IMR-90 (cell line): ENCODE measurements around the gene RPEL1. TPM values are rescaled to one million over a fixed set of nuclear protein-coding genes. Genes with fewer than 3 reads are reported as not detected.

Source experiments
- ATAC-seq: fragments of 200-7000 bp; cut with Tn5 transposase; 2 replicates; pipeline ENCODE4 v1.9.1; 2020; ENCODE audit warnings: low read depth, mild to moderate bottlenecking, moderate library complexity
- BruUV-seq: library from RNA; stranded (reverse); fragments of 400-500 nt; replicated peaks from 2 replicates; lab custom pipeline; 2021; lab: Mats Ljungman, UMichigan
- CTCF ChIA-PET: fragments of 300-600 bp; formaldehyde crosslinking; extraction: SDS; loops from one replicate; lab custom pipeline; 2021; ENCODE audit warnings: antibody characterized with exemption; lab: Yijun Ruan, JAX
- POLR2A ChIA-PET: fragments of 300-600 bp; sonication (Branson Sonifier 250); formaldehyde crosslinking; loops from one replicate; lab custom pipeline; 2022; ENCODE audit warnings: antibody characterized with exemption; ENCODE audit not compliant: unreplicated experiment; lab: Charles Lee
- DNase-seq: peaks from one replicate; pipeline ENCODE4 v3.0.0; 2013
- H2AFZ ChIP-seq: replicated peaks from 2 replicates; pipeline ENCODE3; 2013; ENCODE audit warnings: low read length, mild to moderate bottlenecking; ENCODE audit not compliant: poor library complexity
- H2AK5ac ChIP-seq: 2 replicates; pipeline ENCODE4 v1.6.1; 2013; ENCODE audit warnings: low read depth, low read length, inconsistent platforms
- H2AK9ac ChIP-seq: replicated peaks from 2 replicates; pipeline ENCODE3; 2013; ENCODE audit warnings: mild to moderate bottlenecking, low read depth, low read length, moderate library complexity; ENCODE audit not compliant: poor library complexity
- H2BK120ac ChIP-seq: 2 replicates; pipeline ENCODE4 v1.6.1; 2013; ENCODE audit warnings: low read depth, low read length, inconsistent platforms
- H2BK15ac ChIP-seq: 3 replicates; pipeline ENCODE4 v1.6.1; 2013; ENCODE audit warnings: low read depth, low read length, inconsistent platforms
- H2BK20ac ChIP-seq: 2 replicates; pipeline ENCODE4 v1.6.1; 2013; ENCODE audit warnings: low read depth, mild to moderate bottlenecking, inconsistent platforms, low read length, moderate library complexity
- H2BK5ac ChIP-seq: 2 replicates; pipeline ENCODE4 v1.6.1; 2013; ENCODE audit warnings: mild to moderate bottlenecking, low read depth, low read length, inconsistent platforms; ENCODE audit not compliant: poor library complexity, severe bottlenecking
- H3K14ac ChIP-seq: replicated peaks from 2 replicates; pipeline ENCODE4 v1.6.1; 2013; ENCODE audit warnings: low read depth, low read length, inconsistent platforms
- H3K18ac ChIP-seq: 2 replicates; pipeline ENCODE4 v1.6.1; 2013; ENCODE audit warnings: low read depth, low read length, control low read depth
- H3K23ac ChIP-seq: 2 replicates; pipeline ENCODE4 v1.6.1; 2013; ENCODE audit warnings: low read depth, low read length, inconsistent platforms
- H3K27ac ChIP-seq: 2 replicates; pipeline ENCODE4 v1.5.1; 2013; ENCODE audit warnings: mild to moderate bottlenecking, control low read depth, low read length; ENCODE audit not compliant: insufficient read depth
- H3K27me3 ChIP-seq: 2 replicates; pipeline ENCODE4 v1.6.1; 2013; ENCODE audit warnings: low read length; ENCODE audit not compliant: control insufficient read depth, insufficient read depth
- H3K36me3 ChIP-seq: 2 replicates; pipeline ENCODE4 v1.6.1; 2013; ENCODE audit warnings: low read length, mixed read lengths; ENCODE audit not compliant: control insufficient read depth, insufficient read depth
- H3K4ac ChIP-seq: 2 replicates; pipeline ENCODE4 v1.6.1; 2013; ENCODE audit warnings: low read depth, low read length, inconsistent platforms
- H3K4me1 ChIP-seq: 2 replicates; pipeline ENCODE4 v1.6.1; 2013; ENCODE audit warnings: low read length, mixed read lengths; ENCODE audit not compliant: control insufficient read depth, insufficient read depth
- H3K4me2 ChIP-seq: 2 replicates; pipeline ENCODE4 v1.6.1; 2013; ENCODE audit warnings: low read depth, mild to moderate bottlenecking, control low read depth, low read length, moderate library complexity
- H3K4me3 ChIP-seq: 2 replicates; pipeline ENCODE4 v1.5.1; 2013; ENCODE audit warnings: low read depth, mild to moderate bottlenecking, control low read depth, low read length, moderate library complexity; ENCODE audit not compliant: insufficient read depth
- H3K56ac ChIP-seq: 2 replicates; pipeline ENCODE4 v1.6.1; 2013; ENCODE audit warnings: low read length, inconsistent platforms; ENCODE audit not compliant: insufficient read depth; ENCODE audit errors: extremely low read depth
- H3K79me1 ChIP-seq, 2 experiments: 2 replicates each; pipeline ENCODE4 v1.6.1; 2013; ENCODE audit warnings: low read length in 2 of 2, inconsistent platforms in 1 of 2, low read depth in 1 of 2
- H3K9ac ChIP-seq: 2 replicates; pipeline ENCODE4 v1.6.1; 2013; ENCODE audit warnings: low read depth, low read length, control low read depth
- H3K9me1 ChIP-seq: 2 replicates; pipeline ENCODE4 v1.6.1; 2013; ENCODE audit warnings: low read length, inconsistent platforms; ENCODE audit not compliant: insufficient read depth
- H3K9me3 ChIP-seq: 2 replicates; pipeline ENCODE4 v1.6.1; 2013; ENCODE audit warnings: low read length; ENCODE audit not compliant: control insufficient read depth, insufficient read depth
- H4K20me1 ChIP-seq: 2 replicates; pipeline ENCODE4 v1.6.1; 2013; ENCODE audit warnings: low read length, inconsistent platforms; ENCODE audit not compliant: insufficient read depth
- H4K5ac ChIP-seq: 2 replicates; pipeline ENCODE4 v1.6.1; 2013; ENCODE audit warnings: mild to moderate bottlenecking, low read depth, low read length, control low read depth
- H4K8ac ChIP-seq, 2 experiments: 2 replicates each; pipeline ENCODE4 v1.6.1; 2013; ENCODE audit warnings: low read depth in 2 of 2, low read length in 2 of 2, control low read depth in 1 of 2, inconsistent platforms in 1 of 2
- H4K91ac ChIP-seq: 2 replicates; pipeline ENCODE4 v1.6.1; 2013; ENCODE audit warnings: low read depth, low read length, inconsistent platforms; ENCODE audit not compliant: insufficient read depth
- BHLHE40 ChIP-seq: fragments of 150-350 bp; IDR thresholded peaks from 2 replicates; pipeline ENCODE4 v1.6.1; 2016; ENCODE audit warnings: mild to moderate bottlenecking, low read depth, low read length
- MAFK ChIP-seq: IDR thresholded peaks from 2 replicates; pipeline ENCODE4 v1.6.1; 2012; ENCODE audit warnings: low read depth, low read length, improper control_type of control experiment
- MAZ ChIP-seq: IDR thresholded peaks from 2 replicates; pipeline ENCODE4 v1.6.1; 2012; ENCODE audit warnings: low read depth, mild to moderate bottlenecking, low read length, improper control_type of control experiment, moderate library complexity, borderline replicate concordance
- RCOR1 ChIP-seq: IDR thresholded peaks from 2 replicates; pipeline ENCODE4 v1.6.1; 2012; ENCODE audit warnings: mild to moderate bottlenecking, low read length, improper control_type of control experiment; ENCODE audit not compliant: insufficient replicate concordance
- RFX5 ChIP-seq: IDR thresholded peaks from 2 replicates; pipeline ENCODE4 v1.8.0; 2012; ENCODE audit warnings: low read depth, mild to moderate bottlenecking, low read length, moderate library complexity
- SMC3 ChIP-seq: fragments of 150-350 bp; IDR thresholded peaks from 2 replicates; pipeline ENCODE4 v1.6.1; 2016; ENCODE audit warnings: low read depth, mild to moderate bottlenecking, antibody characterized with exemption, low read length, moderate library complexity
- WGBS, 2 experiments: methylation state at CpG; one replicate each; pipeline versions ENCODE4 v1.1.5 to v1.1.7; 2013; ENCODE audit warnings: missing lambda C conversion rate in 2 of 2; ENCODE audit not compliant: insufficient read length in 1 of 2; ENCODE audit errors: extremely low coverage in 2 of 2; 5-methylcytosine and 5-hydroxymethylcytosine counted together
- dilution Hi-C: fragments of 300-500 bp; cut with HindIII; formaldehyde crosslinking; loops from one replicate; pipeline ENCODE4 v1.14.3; 2018; ENCODE audit warnings: low sequenced_read_pairs; ENCODE audit not compliant: unreplicated experiment
- in situ Hi-C: fragments of 300-500 bp; cut with MboI; formaldehyde crosslinking; loops from 3 replicates; pipeline ENCODE4 v1.14.3; 2019; ENCODE audit warnings: low sequenced_read_pairs, inconsistent platforms, mixed read lengths
- intact Hi-C: fragments of 100-400 bp; cut with micrococcal nuclease; formaldehyde crosslinking; loops from 2 replicates; pipeline ENCODE4 v1.10.0; 2022
- polyA plus RNA-seq, 3 experiments: library from polyadenylated mRNA; depleted of rRNA; stranded (reverse); fragments of >200 nt; gene quantifications; 2 replicates each; pipeline ENCODE4 v1.2.3, GENCODE V29; 2012; ENCODE audit warnings: low replicate concordance in 1 of 3
- total RNA-seq: library from RNA; depleted of rRNA; stranded (reverse); fragments of >200 nt; gene quantifications from 2 replicates; pipeline ENCODE4 v1.2.3, GENCODE V29; 2012
- TF ChIP-seq, protein P1 (sequence below): fragments of 150-350 bp; IDR thresholded peaks from 2 replicates; pipeline ENCODE4 v1.6.1; 2016; ENCODE audit warnings: low read depth, mild to moderate bottlenecking, low read length, moderate library complexity, borderline replicate concordance

RPEL1 gene
- total and polyA plus RNA-seq, 2 of the 4 experiments (the other 2 are of a cell fraction), result under 0.01 to 0.26 TPM

GRCh38 chr10:103277713-103278536, 32.2 kb downstream of the RPEL1 start:
- H4K20me1 ChIP-seq, result peaks cover 25% of the 10 kb centered on the region
- H2BK5ac ChIP-seq, result no peak overlapping the region
- peak overlapping the region; percentile 92 for H2AFZ ChIP-seq
- no peak for ATAC-seq
- no peak for DNase-seq
- in situ Hi-C loops (no loop called here), intact Hi-C loops (no loop called here), dilution Hi-C loops (no loop called here)
- no TSS peak for BruUV-seq
- CTCF ChIA-PET, result interaction anchor here (1.1 to 1.3 kb wide), 2 partner anchors 56 to 174 kb away, joined by 3 to 6 read pairs; no protein-coding TSS in a partner anchor
- no peak overlapping the region for H4K8ac ChIP-seq
- no peak overlapping the region for H3K27ac ChIP-seq
- no peak for TF ChIP-seq SMC3
- TF ChIP-seq BHLHE40, result no peak
- TF ChIP-seq, protein P1, sequence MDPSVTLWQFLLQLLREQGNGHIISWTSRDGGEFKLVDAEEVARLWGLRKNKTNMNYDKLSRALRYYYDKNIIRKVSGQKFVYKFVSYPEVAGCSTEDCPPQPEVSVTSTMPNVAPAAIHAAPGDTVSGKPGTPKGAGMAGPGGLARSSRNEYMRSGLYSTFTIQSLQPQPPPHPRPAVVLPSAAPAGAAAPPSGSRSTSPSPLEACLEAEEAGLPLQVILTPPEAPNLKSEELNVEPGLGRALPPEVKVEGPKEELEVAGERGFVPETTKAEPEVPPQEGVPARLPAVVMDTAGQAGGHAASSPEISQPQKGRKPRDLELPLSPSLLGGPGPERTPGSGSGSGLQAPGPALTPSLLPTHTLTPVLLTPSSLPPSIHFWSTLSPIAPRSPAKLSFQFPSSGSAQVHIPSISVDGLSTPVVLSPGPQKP, result no peak
- no peak for TF ChIP-seq MAFK
- no peak for TF ChIP-seq MAZ
- no peak for TF ChIP-seq RFX5
- TF ChIP-seq RCOR1, result no peak
- peak overlapping the region; percentile 92 for H3K4me2 ChIP-seq
- H3K56ac ChIP-seq, result no peak overlapping the region
- H2BK15ac ChIP-seq, result no peak overlapping the region
- no peak overlapping the region for H2BK120ac ChIP-seq
- no peak overlapping the region for H2AK9ac ChIP-seq
- no peak overlapping the region for H4K91ac ChIP-seq
- peaks cover 7% of the 10 kb centered on the region; the same call in 1 of the 2 replicates for H3K9me1 ChIP-seq
- H3K27me3 ChIP-seq, result peaks cover 24% of the 10 kb centered on the region
- peaks cover 0 to 11% of the 10 kb centered on the region in 2 experiments; a peak in 2 of 4 replicates for H3K79me1 ChIP-seq
- H3K9ac ChIP-seq, result no peak overlapping the region
- H2BK20ac ChIP-seq, result no peak overlapping the region
- H3K9me3 ChIP-seq, result no peaks in the 10 kb centered on the region
- H3K4me3 ChIP-seq, result peak overlapping the region; percentile 57
- no peak overlapping the region for H3K23ac ChIP-seq
- H3K18ac ChIP-seq, result no peak overlapping the region
- no peaks in the 10 kb centered on the region for H3K36me3 ChIP-seq
- POLR2A ChIA-PET, result no interaction called here
- H3K4me1 ChIP-seq, result peaks cover 12% of the 10 kb centered on the region
- WGBS, 2 experiments, result 5% methylated on average over 50 of the region's 76 CpGs; no CpG with 5 or more reads in 1 of the 2 experiments
- H3K4ac ChIP-seq, result no peak overlapping the region
- H3K14ac ChIP-seq, result no peak overlapping the region
- no peak overlapping the region for H2AK5ac ChIP-seq
- no peak overlapping the region for H4K5ac ChIP-seq
